Measurements from ENCODE around the gene PRR20G. TPM values are rescaled to one million over a fixed set of nuclear protein-coding genes. Genes with fewer than 3 reads are reported as not detected.

Gene PRR20G
- total RNA-seq, 5 donors from 2014 or later (not counting 1 experiment from before 2014, with no cell fraction given): not detected

DNA sequence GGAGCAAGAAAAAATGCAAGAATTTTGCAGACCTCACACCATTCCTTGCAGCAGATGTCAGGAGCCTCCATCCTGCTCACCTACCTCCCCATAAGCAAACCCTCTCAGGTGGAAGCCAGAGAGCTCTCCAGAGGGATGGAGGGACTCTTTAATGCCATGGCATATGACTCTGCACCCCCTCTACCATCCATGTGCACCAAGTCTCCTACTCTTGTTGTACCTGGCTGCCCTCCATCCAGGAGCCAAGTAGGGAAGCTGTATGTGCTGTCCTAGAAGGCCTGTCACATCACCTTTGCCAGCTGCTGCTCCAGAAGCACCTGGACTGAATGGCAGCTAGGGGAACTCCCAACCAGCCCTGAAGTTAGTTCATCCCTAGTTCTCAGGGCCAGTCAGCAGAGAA lies 38.5 kb upstream of the PRR20G start:
- CTCF ChIA-PET: no interaction called here
- peaks cover 16 to 20% (median 18%) of the 10 kb centered on the region in 3 donors for H3K9me3 Mint-ChIP-seq

GRCh38 chr3:127325629-127325961 lies 37.7 kb upstream of the PRR20G start:
- no peak overlapping the region for H3K27ac ChIP-seq (ENCODE audit: low read length)
- DNase-seq (no peak), ATAC-seq (replicated peaks in 1 of 4) (no peak)
- no peak overlapping the region for H3K27ac Mint-ChIP-seq
- CTCF ChIA-PET: no interaction called here
- POLR2A ChIA-PET: no interaction called here
- peaks cover 9 to 15% of the 10 kb centered on the region in 2 donors for H3K27me3 Mint-ChIP-seq
- H3K9me3 Mint-ChIP-seq: peaks cover 12 to 19% (median 18%) of the 10 kb centered on the region in 3 donors
- H3K36me3 ChIP-seq (ENCODE audit: control insufficient read depth in 2 of 2, extremely low read depth in 1 of 2, insufficient read depth in 1 of 2, low read length in 1 of 2): no peaks in the 10 kb centered on the region
- H3K4me3 ChIP-seq (ENCODE audit: control insufficient read depth in 1 of 2, extremely low read depth in 1 of 2, low read length in 1 of 2): no peak overlapping the region
- no peaks in the 10 kb centered on the region for H3K4me1 Mint-ChIP-seq
- no peaks in the 10 kb centered on the region for H3K4me1 ChIP-seq (ENCODE audit: control insufficient read depth in 1 of 2, extremely low read depth in 1 of 2, insufficient read depth in 2 of 2, low read length in 2 of 2)
- 100% methylated on average over 1 of the region's 1 CpG for WGBS (ENCODE audit: insufficient coverage)
- peaks cover 0 to 31% of the 10 kb centered on the region in 2 experiments for H3K27me3 ChIP-seq (replicated peaks in 1 of 2; ENCODE audit: control insufficient read depth in 2 of 2, extremely low read depth in 1 of 2, insufficient read depth in 2 of 2, low read length in 1 of 2)
- H3K9me3 ChIP-seq: no peaks in the 10 kb centered on the region
- H3K36me3 Mint-ChIP-seq: no peaks in the 10 kb centered on the region
- H3K4me3 Mint-ChIP-seq: no peak overlapping the region

More for the DNA sequence above, 38.5 kb upstream of the PRR20G start:
- no peaks in the 10 kb centered on the region for H3K4me1 Mint-ChIP-seq
- H3K27me3 ChIP-seq (replicated peaks in 1 of 2; ENCODE audit: control insufficient read depth in 2 of 2, extremely low read depth in 1 of 2, insufficient read depth in 2 of 2, low read length in 1 of 2): peaks cover 0 to 31% of the 10 kb centered on the region in 2 experiments
- H3K4me3 ChIP-seq (ENCODE audit: control insufficient read depth in 1 of 2, extremely low read depth in 1 of 2, low read length in 1 of 2): no peak overlapping the region
- no peak for ATAC-seq (replicated peaks in 1 of 4)
- POLR2A ChIA-PET: no interaction called here
- H3K4me3 Mint-ChIP-seq: no peak overlapping the region
- H3K27ac ChIP-seq (ENCODE audit: low read length): no peak overlapping the region
- H3K9me3 ChIP-seq: no peaks in the 10 kb centered on the region
- H3K36me3 ChIP-seq (ENCODE audit: control insufficient read depth in 2 of 2, extremely low read depth in 1 of 2, insufficient read depth in 1 of 2, low read length in 1 of 2): no peaks in the 10 kb centered on the region
- H3K27me3 Mint-ChIP-seq: peaks cover 7 to 15% of the 10 kb centered on the region in 2 donors
- H3K36me3 Mint-ChIP-seq: no peaks in the 10 kb centered on the region
- H3K4me1 ChIP-seq (ENCODE audit: control insufficient read depth in 1 of 2, extremely low read depth in 1 of 2, insufficient read depth in 2 of 2, low read length in 2 of 2): no peaks in the 10 kb centered on the region
- DNase-seq: no peak
- H3K27ac Mint-ChIP-seq: no peak overlapping the region

DNA sequence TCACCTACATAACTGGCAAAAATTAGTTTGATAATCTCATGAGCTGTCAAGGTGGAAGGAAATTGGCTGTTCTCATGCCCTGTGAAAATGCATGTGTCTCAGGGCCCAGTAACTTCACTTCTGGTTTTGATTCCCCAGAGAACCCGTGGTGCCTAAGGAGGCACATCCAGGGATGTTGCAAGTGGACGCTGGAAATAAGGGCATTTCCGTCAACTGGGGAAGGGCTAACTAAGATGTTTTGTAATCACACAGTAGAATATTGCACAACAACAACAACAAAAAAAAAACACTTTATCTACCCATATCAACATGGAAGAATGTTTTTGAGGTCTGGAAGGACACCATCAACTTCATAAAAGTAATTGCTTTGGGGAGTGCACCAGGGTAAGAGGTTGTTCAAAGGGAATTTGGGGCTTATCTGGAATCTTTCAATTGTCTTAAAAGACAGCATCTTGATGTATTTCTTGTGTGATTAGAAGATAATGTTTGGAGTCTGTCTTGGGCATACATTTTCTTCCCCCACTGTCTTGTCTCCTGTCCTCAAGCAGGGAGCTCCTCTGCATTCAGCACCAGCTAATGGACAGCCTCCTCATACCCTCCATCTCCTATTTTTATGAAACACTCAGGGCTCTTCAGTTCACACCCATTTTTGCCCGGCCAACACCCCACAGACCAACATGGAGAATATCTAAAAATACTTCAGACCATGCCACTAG lies 37.2 kb upstream of the PRR20G start:
- ChIA-PET POLR2A (no interaction called here), CTCF (no interaction called here)
- no CpG with 5 or more reads among the region's 4 CpGs for WGBS (ENCODE audit: insufficient coverage)
- no peaks in the 10 kb centered on the region for H3K36me3 ChIP-seq (ENCODE audit: control insufficient read depth in 2 of 2, extremely low read depth in 1 of 2, insufficient read depth in 1 of 2, low read length in 1 of 2)
- H3K27ac ChIP-seq (ENCODE audit: low read length): no peak overlapping the region
- no peak overlapping the region for H3K4me3 ChIP-seq (ENCODE audit: control insufficient read depth in 1 of 2, extremely low read depth in 1 of 2, low read length in 1 of 2)
- Mint-ChIP-seq H3K27ac (no peak overlapping the region), H3K4me1 (no peaks in the 10 kb centered on the region), H3K36me3 (no peaks in the 10 kb centered on the region), H3K27me3 (peaks cover 9 to 15% of the 10 kb centered on the region in 2 donors), H3K9me3 (peaks cover 8 to 14% (median 14%) of the 10 kb centered on the region in 3 donors), H3K4me3 (no peak overlapping the region)
- H3K4me1 ChIP-seq (ENCODE audit: control insufficient read depth in 1 of 2, extremely low read depth in 1 of 2, insufficient read depth in 2 of 2, low read length in 2 of 2): no peaks in the 10 kb centered on the region
- DNase-seq (no peak), ATAC-seq (replicated peaks in 1 of 4) (no peak)
- H3K27me3 ChIP-seq (replicated peaks in 1 of 2; ENCODE audit: control insufficient read depth in 2 of 2, extremely low read depth in 1 of 2, insufficient read depth in 2 of 2, low read length in 1 of 2): peaks cover 0 to 31% of the 10 kb centered on the region in 2 experiments
- no peaks in the 10 kb centered on the region for H3K9me3 ChIP-seq

- Mint-ChIP-seq H3K4me3 (no peak overlapping the region), H3K27ac (no peak overlapping the region), H3K4me1 (no peaks in the 10 kb centered on the region), H3K9me3 (peaks cover 7 to 14% (median 10%) of the 10 kb centered on the region in 3 donors), H3K36me3 (no peaks in the 10 kb centered on the region), H3K27me3 (peaks cover 9 to 15% of the 10 kb centered on the region in 2 donors)
- peaks cover 0 to 28% of the 10 kb centered on the region in 2 experiments for H3K27me3 ChIP-seq (replicated peaks in 1 of 2; ENCODE audit: control insufficient read depth in 2 of 2, extremely low read depth in 1 of 2, insufficient read depth in 2 of 2, low read length in 1 of 2)
- CTCF ChIA-PET: no interaction called here
- no peaks in the 10 kb centered on the region for H3K4me1 ChIP-seq (ENCODE audit: control insufficient read depth in 1 of 2, extremely low read depth in 1 of 2, insufficient read depth in 2 of 2, low read length in 2 of 2)
- POLR2A ChIA-PET: no interaction called here
- DNase-seq: no peak
- no peaks in the 10 kb centered on the region for H3K9me3 ChIP-seq
- no peaks in the 10 kb centered on the region for H3K36me3 ChIP-seq (ENCODE audit: control insufficient read depth in 2 of 2, extremely low read depth in 1 of 2, insufficient read depth in 1 of 2, low read length in 1 of 2)
- no peak for ATAC-seq (replicated peaks in 1 of 4)
- no peak overlapping the region for H3K27ac ChIP-seq (ENCODE audit: low read length)
- WGBS (ENCODE audit: insufficient coverage): 60% methylated on average over 1 of the region's 3 CpGs
- no peak overlapping the region for H3K4me3 ChIP-seq (ENCODE audit: control insufficient read depth in 1 of 2, extremely low read depth in 1 of 2, low read length in 1 of 2)
These were observed 36.2 kb upstream of the PRR20G start for GRCh38 chr3:127324076-127324475.

DNA sequence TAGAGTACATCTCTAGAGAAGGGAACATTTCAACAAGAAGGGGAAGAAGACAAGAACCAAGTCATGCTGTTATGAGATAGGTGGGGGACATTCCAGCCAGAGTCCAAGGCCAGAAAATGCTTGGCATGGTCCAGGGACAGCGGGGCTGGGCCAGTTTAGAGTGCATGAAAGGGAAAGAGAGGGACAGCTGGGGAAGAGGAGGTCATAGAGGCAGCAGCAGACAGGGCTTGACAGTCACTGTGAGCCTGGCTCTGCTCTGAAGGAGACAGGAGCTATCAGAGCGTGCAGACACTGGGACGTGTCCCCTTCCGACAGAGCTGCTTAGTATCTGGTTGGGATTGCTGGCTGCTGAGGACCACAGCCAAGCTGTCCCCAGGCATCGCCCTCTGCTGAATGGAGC lies 35.7 kb upstream of the PRR20G start:
- Mint-ChIP-seq H3K4me3 (no peak overlapping the region), H3K9me3 (peaks cover 7 to 17% (median 15%) of the 10 kb centered on the region in 3 donors), H3K36me3 (no peaks in the 10 kb centered on the region), H3K27ac (no peak overlapping the region), H3K27me3 (peaks cover 9 to 18% of the 10 kb centered on the region in 2 donors), H3K4me1 (no peaks in the 10 kb centered on the region)
- 81% methylated on average over 4 of the region's 5 CpGs for WGBS (ENCODE audit: insufficient coverage)
- H3K27ac ChIP-seq (ENCODE audit: low read length): no peak overlapping the region
- H3K36me3 ChIP-seq (ENCODE audit: control insufficient read depth in 2 of 2, extremely low read depth in 1 of 2, insufficient read depth in 1 of 2, low read length in 1 of 2): no peaks in the 10 kb centered on the region
- ATAC-seq (replicated peaks in 1 of 4): no peak
- CTCF ChIA-PET: no interaction called here
- H3K4me1 ChIP-seq (ENCODE audit: control insufficient read depth in 1 of 2, extremely low read depth in 1 of 2, insufficient read depth in 2 of 2, low read length in 2 of 2): no peaks in the 10 kb centered on the region
- no peak for DNase-seq
- no peaks in the 10 kb centered on the region for H3K9me3 ChIP-seq
- no peak overlapping the region for H3K4me3 ChIP-seq (ENCODE audit: control insufficient read depth in 1 of 2, extremely low read depth in 1 of 2, low read length in 1 of 2)
- POLR2A ChIA-PET: no interaction called here
- H3K27me3 ChIP-seq (replicated peaks in 1 of 2; ENCODE audit: control insufficient read depth in 2 of 2, extremely low read depth in 1 of 2, insufficient read depth in 2 of 2, low read length in 1 of 2): peaks cover 0 to 30% of the 10 kb centered on the region in 2 experiments

- Mint-ChIP-seq H3K27ac (no peak overlapping the region), H3K9me3 (peaks cover 0 to 11% (median 6%) of the 10 kb centered on the region in 3 donors), H3K4me1 (no peaks in the 10 kb centered on the region), H3K4me3 (no peak overlapping the region), H3K27me3 (peaks cover 9 to 11% of the 10 kb centered on the region in 2 donors), H3K36me3 (no peaks in the 10 kb centered on the region)
- H3K4me1 ChIP-seq (ENCODE audit: control insufficient read depth in 1 of 2, extremely low read depth in 1 of 2, insufficient read depth in 2 of 2, low read length in 2 of 2): no peaks in the 10 kb centered on the region
- ATAC-seq (replicated peaks in 1 of 4): no peak
- H3K36me3 ChIP-seq (ENCODE audit: control insufficient read depth in 2 of 2, extremely low read depth in 1 of 2, insufficient read depth in 1 of 2, low read length in 1 of 2): no peaks in the 10 kb centered on the region
- no peak overlapping the region for H3K27ac ChIP-seq (ENCODE audit: low read length)
- H3K27me3 ChIP-seq (replicated peaks in 1 of 2; ENCODE audit: control insufficient read depth in 2 of 2, extremely low read depth in 1 of 2, insufficient read depth in 2 of 2, low read length in 1 of 2): peaks cover 0 to 31% of the 10 kb centered on the region in 2 experiments
- WGBS (ENCODE audit: insufficient coverage): no CpG with 5 or more reads among the region's 4 CpGs
- CTCF ChIA-PET: no interaction called here
- POLR2A ChIA-PET: no interaction called here
- H3K9me3 ChIP-seq: no peaks in the 10 kb centered on the region
- DNase-seq: no peak
- H3K4me3 ChIP-seq (ENCODE audit: control insufficient read depth in 1 of 2, extremely low read depth in 1 of 2, low read length in 1 of 2): no peak overlapping the region
These were observed 33.5 kb upstream of the PRR20G start for GRCh38 chr3:127321371-127321770.

Data from T-cell (primary cell).